ENCODE results near the gene ABCC1.
A peak's percentile ranks its signal among the peaks of the same experiment; 100 is the strongest.

Gene ABCC1

GRCh38 chr16:15949210-15950160 is at the start of gene ABCC1:
Gene ABCC1 (plus strand): TSS chr16:15949616. CDS start chr16:15949752, 136 bp downstream.
- no peaks in the 10 kb centered on the region for H3K27me3 ChIP-seq (ENCODE audit: control insufficient read depth, insufficient read depth, low read length)
- no peaks in the 10 kb centered on the region for H3K9me3 ChIP-seq (ENCODE audit: control insufficient read depth, insufficient read depth, low read length)
- no peak within 1 kb of the TSS for H3K27ac ChIP-seq (ENCODE audit: low read length)
- peak within 1 kb of the TSS; percentile 83 for H3K4me3 ChIP-seq (ENCODE audit: low read length)
- no CpG with 5 or more reads among the region's 112 CpGs for WGBS (ENCODE audit: insufficient coverage, insufficient read length)
- DNase-seq (ENCODE audit: low read depth, low spot score), result no peak
- H3K4me1 ChIP-seq (ENCODE audit: control insufficient read depth, insufficient read depth, low read length), result 0 out of 2 replicates have a peak, but pooled peaks cover 2% of the 10 kb centered on the region
- H3K36me3 ChIP-seq (ENCODE audit: control insufficient read depth, insufficient read depth, low read length), result no peaks in the 10 kb centered on the region

- no CpG with 5 or more reads among the region's 3 CpGs for WGBS (ENCODE audit: insufficient coverage, insufficient read length)
- no peaks in the 10 kb centered on the region for H3K27me3 ChIP-seq (ENCODE audit: control insufficient read depth, insufficient read depth, low read length)
- H3K4me3 ChIP-seq (ENCODE audit: low read length), result no peak overlapping the region
- no peaks in the 10 kb centered on the region for H3K36me3 ChIP-seq (ENCODE audit: control insufficient read depth, insufficient read depth, low read length)
- no peaks in the 10 kb centered on the region for H3K4me1 ChIP-seq (ENCODE audit: control insufficient read depth, insufficient read depth, low read length)
- no peak overlapping the region for H3K27ac ChIP-seq (ENCODE audit: low read length)
- no peak for DNase-seq (ENCODE audit: low read depth, low spot score)
- H3K9me3 ChIP-seq (ENCODE audit: control insufficient read depth, insufficient read depth, low read length), result no peaks in the 10 kb centered on the region
These were observed 49.1 kb upstream of the ABCC1 start for GRCh38 chr16:15900357-15900756.

- DNase-seq (ENCODE audit: low read depth, low spot score), result no peak
- Histone ChIP-seq H3K9me3 (ENCODE audit: control insufficient read depth, insufficient read depth, low read length) (no peaks in the 10 kb centered on the region), H3K4me1 (ENCODE audit: control insufficient read depth, insufficient read depth, low read length) (no peaks in the 10 kb centered on the region), H3K27ac (ENCODE audit: low read length) (no peak overlapping the region), H3K27me3 (ENCODE audit: control insufficient read depth, insufficient read depth, low read length) (no peaks in the 10 kb centered on the region), H3K36me3 (ENCODE audit: control insufficient read depth, insufficient read depth, low read length) (no peaks in the 10 kb centered on the region), H3K4me3 (ENCODE audit: low read length) (no peak overlapping the region)
- no CpG with 5 or more reads among the region's 6 CpGs for WGBS (ENCODE audit: insufficient coverage, insufficient read length)
These were observed 48.4 kb upstream of the ABCC1 start for GRCh38 chr16:15900901-15901500.

- WGBS (ENCODE audit: insufficient coverage, insufficient read length), result no CpG with 5 or more reads among the region's 5 CpGs
- H3K36me3 ChIP-seq (ENCODE audit: control insufficient read depth, insufficient read depth, low read length), result no peaks in the 10 kb centered on the region
- no peak for DNase-seq (ENCODE audit: low read depth, low spot score)
- no peak overlapping the region for H3K4me3 ChIP-seq (ENCODE audit: low read length)
- no peaks in the 10 kb centered on the region for H3K9me3 ChIP-seq (ENCODE audit: control insufficient read depth, insufficient read depth, low read length)
- no peaks in the 10 kb centered on the region for H3K27me3 ChIP-seq (ENCODE audit: control insufficient read depth, insufficient read depth, low read length)
- no peak overlapping the region for H3K27ac ChIP-seq (ENCODE audit: low read length)
- no peaks in the 10 kb centered on the region for H3K4me1 ChIP-seq (ENCODE audit: control insufficient read depth, insufficient read depth, low read length)
These were observed 45.5 kb upstream of the ABCC1 start for GRCh38 chr16:15903960-15904359.

GRCh38 chr16:15906439-15906838 is 43.0 kb upstream of the ABCC1 start:
- Histone ChIP-seq H3K9me3 (ENCODE audit: control insufficient read depth, insufficient read depth, low read length) (no peaks in the 10 kb centered on the region), H3K4me1 (ENCODE audit: control insufficient read depth, insufficient read depth, low read length) (no peaks in the 10 kb centered on the region), H3K27ac (ENCODE audit: low read length) (no peak overlapping the region), H3K4me3 (ENCODE audit: low read length) (no peak overlapping the region), H3K36me3 (ENCODE audit: control insufficient read depth, insufficient read depth, low read length) (no peaks in the 10 kb centered on the region), H3K27me3 (ENCODE audit: control insufficient read depth, insufficient read depth, low read length) (peaks cover 1% of the 10 kb centered on the region; the same call in 1 of the 2 replicates)
- DNase-seq (ENCODE audit: low read depth, low spot score), result no peak
- WGBS (ENCODE audit: insufficient coverage, insufficient read length), result no CpG with 5 or more reads among the region's 2 CpGs

- Histone ChIP-seq H3K4me1 (ENCODE audit: control insufficient read depth, insufficient read depth, low read length) (no peaks in the 10 kb centered on the region), H3K4me3 (ENCODE audit: low read length) (no peak overlapping the region), H3K27me3 (ENCODE audit: control insufficient read depth, insufficient read depth, low read length) (peaks cover 1% of the 10 kb centered on the region; the same call in 1 of the 2 replicates), H3K36me3 (ENCODE audit: control insufficient read depth, insufficient read depth, low read length) (no peaks in the 10 kb centered on the region), H3K27ac (ENCODE audit: low read length) (no peak overlapping the region), H3K9me3 (ENCODE audit: control insufficient read depth, insufficient read depth, low read length) (no peaks in the 10 kb centered on the region)
- DNase-seq (ENCODE audit: low read depth, low spot score), result peak; percentile 74
- no CpG with 5 or more reads among the region's 7 CpGs for WGBS (ENCODE audit: insufficient coverage, insufficient read length)
These were observed 41.4 kb upstream of the ABCC1 start for GRCh38 chr16:15907863-15908478.

GRCh38 chr16:15911198-15911597 is 38.2 kb upstream of the ABCC1 start:
- no peaks in the 10 kb centered on the region for H3K36me3 ChIP-seq (ENCODE audit: control insufficient read depth, insufficient read depth, low read length)
- H3K27me3 ChIP-seq (ENCODE audit: control insufficient read depth, insufficient read depth, low read length), result peaks cover 1% of the 10 kb centered on the region; the same call in 1 of the 2 replicates
- H3K9me3 ChIP-seq (ENCODE audit: control insufficient read depth, insufficient read depth, low read length), result no peaks in the 10 kb centered on the region
- H3K27ac ChIP-seq (ENCODE audit: low read length), result no peak overlapping the region
- no peak overlapping the region for H3K4me3 ChIP-seq (ENCODE audit: low read length)
- no peaks in the 10 kb centered on the region for H3K4me1 ChIP-seq (ENCODE audit: control insufficient read depth, insufficient read depth, low read length)
- 100% methylated on average over 1 of the region's 3 CpGs for WGBS (ENCODE audit: insufficient coverage, insufficient read length)
- no peak for DNase-seq (ENCODE audit: low read depth, low spot score)

GRCh38 chr16:15913046-15913698 is 36.2 kb upstream of the ABCC1 start:
- Histone ChIP-seq H3K36me3 (ENCODE audit: control insufficient read depth, insufficient read depth, low read length) (no peaks in the 10 kb centered on the region), H3K4me3 (ENCODE audit: low read length) (no peak overlapping the region), H3K27ac (ENCODE audit: low read length) (no peak overlapping the region), H3K4me1 (ENCODE audit: control insufficient read depth, insufficient read depth, low read length) (no peaks in the 10 kb centered on the region), H3K9me3 (ENCODE audit: control insufficient read depth, insufficient read depth, low read length) (no peaks in the 10 kb centered on the region), H3K27me3 (ENCODE audit: control insufficient read depth, insufficient read depth, low read length) (peaks cover 1% of the 10 kb centered on the region; the same call in 1 of the 2 replicates)
- no peak for DNase-seq (ENCODE audit: low read depth, low spot score)
- no CpG with 5 or more reads among the region's 7 CpGs for WGBS (ENCODE audit: insufficient coverage, insufficient read length)

- Histone ChIP-seq H3K36me3 (ENCODE audit: control insufficient read depth, insufficient read depth, low read length) (no peaks in the 10 kb centered on the region), H3K4me3 (ENCODE audit: low read length) (no peak overlapping the region), H3K27ac (ENCODE audit: low read length) (no peak overlapping the region), H3K9me3 (ENCODE audit: control insufficient read depth, insufficient read depth, low read length) (no peaks in the 10 kb centered on the region), H3K27me3 (ENCODE audit: control insufficient read depth, insufficient read depth, low read length) (peaks cover 1% of the 10 kb centered on the region; the same call in 1 of the 2 replicates), H3K4me1 (ENCODE audit: control insufficient read depth, insufficient read depth, low read length) (no peaks in the 10 kb centered on the region)
- no CpG with 5 or more reads among the region's 5 CpGs for WGBS (ENCODE audit: insufficient coverage, insufficient read length)
- DNase-seq (ENCODE audit: low read depth, low spot score), result no peak
These were observed 33.8 kb upstream of the ABCC1 start for GRCh38 chr16:15915555-15916081.

GRCh38 chr16:15916323-15916722 is 33.1 kb upstream of the ABCC1 start:
- H3K27me3 ChIP-seq (ENCODE audit: control insufficient read depth, insufficient read depth, low read length), result no peaks in the 10 kb centered on the region
- no peaks in the 10 kb centered on the region for H3K4me1 ChIP-seq (ENCODE audit: control insufficient read depth, insufficient read depth, low read length)
- no peak overlapping the region for H3K27ac ChIP-seq (ENCODE audit: low read length)
- no peaks in the 10 kb centered on the region for H3K36me3 ChIP-seq (ENCODE audit: control insufficient read depth, insufficient read depth, low read length)
- no peaks in the 10 kb centered on the region for H3K9me3 ChIP-seq (ENCODE audit: control insufficient read depth, insufficient read depth, low read length)
- H3K4me3 ChIP-seq (ENCODE audit: low read length), result no peak overlapping the region
- no peak for DNase-seq (ENCODE audit: low read depth, low spot score)
- no CpG with 5 or more reads among the region's 8 CpGs for WGBS (ENCODE audit: insufficient coverage, insufficient read length)

Data from iPS DF 6.9 (cell line).